Activated CD4-positive, alpha-beta T cell treated with anti-CD3 and anti-CD28 coated beads for 4 hours (primary cell): ENCODE results near the gene EIPR1.
A peak's percentile ranks its signal among the peaks of the same experiment; 100 is the strongest.

ENCODE experiments used
- DNase-seq, 2 donors: peaks; one replicate each; pipeline ENCODE4 v3.0.0-alpha.2; 2020

EIPR1 gene

GRCh38 chr2:3242747-3243369, 134.8 kb downstream of the EIPR1 start:
- peak; percentile 29 to 43 for DNase-seq

GRCh38 chr2:3241971-3242746, 135.5 kb downstream of the EIPR1 start:
- no peak for DNase-seq

DNA sequence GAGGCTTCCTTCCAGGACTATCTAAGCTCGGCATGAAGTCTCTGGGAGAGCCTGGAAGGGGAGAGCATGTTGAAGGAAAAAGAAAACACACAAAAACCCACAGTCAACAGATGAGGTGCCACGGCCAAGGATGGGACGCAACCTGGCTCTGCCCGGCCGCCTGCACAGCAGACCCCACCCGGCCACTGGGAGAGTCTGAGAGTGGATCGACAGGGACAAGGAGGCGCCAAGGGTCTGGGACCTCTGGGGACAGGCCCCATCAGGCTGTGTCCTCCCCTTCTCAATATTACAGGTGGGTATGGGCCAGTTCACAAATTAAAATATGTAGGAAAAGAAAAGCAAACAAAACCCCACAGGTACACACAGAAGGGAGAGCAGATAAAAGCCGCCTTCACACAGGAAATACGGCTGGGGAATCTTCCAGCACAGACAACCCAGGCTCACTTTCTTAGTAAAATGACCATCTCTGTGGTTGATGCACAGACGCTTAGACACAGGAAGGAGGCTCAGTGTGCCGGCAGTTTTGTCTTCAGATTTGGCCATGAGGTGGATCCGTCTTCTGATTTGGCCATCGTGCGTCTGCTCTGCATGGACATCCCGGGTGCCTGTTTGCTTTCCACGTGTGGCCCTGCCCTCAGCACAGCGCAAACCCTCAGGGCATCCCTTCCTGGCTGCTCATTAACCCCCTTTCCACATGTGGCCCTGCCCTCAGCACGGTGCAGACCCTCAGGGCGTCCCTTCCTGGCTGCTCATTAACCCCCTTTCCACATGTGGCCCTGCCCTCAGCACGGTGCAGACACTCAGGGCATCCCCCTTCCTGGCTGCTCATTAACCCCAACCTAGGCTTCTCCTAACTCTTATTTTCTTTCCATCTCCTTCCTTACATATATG, 138.4 kb downstream of the EIPR1 start:
- no peak for DNase-seq

DNA sequence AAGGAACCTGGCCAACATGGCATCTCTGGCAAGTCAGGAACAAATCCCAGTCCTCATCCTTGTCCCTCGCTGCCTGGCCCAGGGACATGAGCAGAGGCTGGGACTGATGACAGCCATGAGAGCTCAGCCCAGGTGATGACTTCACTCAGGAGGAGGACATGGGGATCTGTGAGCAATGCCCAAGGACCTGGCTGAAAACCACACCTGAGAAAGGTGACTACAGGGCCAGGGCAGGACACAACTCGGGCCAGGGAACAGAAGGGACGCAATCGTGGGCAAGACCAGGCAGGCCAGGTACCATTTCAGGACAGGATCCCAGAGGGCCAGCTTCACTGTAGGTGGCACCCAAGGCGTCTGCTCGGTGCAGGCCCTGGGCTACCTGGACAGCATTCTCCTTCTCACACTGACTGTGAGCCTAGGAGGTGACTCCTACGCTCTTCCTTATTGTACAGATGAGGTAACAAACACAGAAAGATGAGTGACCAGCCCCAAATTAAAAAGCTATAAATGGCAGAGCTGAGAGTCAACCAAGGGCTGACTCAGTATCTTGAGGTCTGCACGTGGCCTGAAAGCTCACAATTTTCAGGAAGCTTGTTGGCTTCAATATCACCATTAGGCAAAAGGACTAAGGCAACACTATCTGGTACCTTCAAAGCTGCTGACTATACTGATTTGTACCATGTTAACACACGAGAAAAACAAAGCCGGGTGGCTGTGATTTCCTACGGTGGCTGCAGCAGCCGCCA, 141.1 kb downstream of the EIPR1 start:
- DNase-seq: no peak

DNA sequence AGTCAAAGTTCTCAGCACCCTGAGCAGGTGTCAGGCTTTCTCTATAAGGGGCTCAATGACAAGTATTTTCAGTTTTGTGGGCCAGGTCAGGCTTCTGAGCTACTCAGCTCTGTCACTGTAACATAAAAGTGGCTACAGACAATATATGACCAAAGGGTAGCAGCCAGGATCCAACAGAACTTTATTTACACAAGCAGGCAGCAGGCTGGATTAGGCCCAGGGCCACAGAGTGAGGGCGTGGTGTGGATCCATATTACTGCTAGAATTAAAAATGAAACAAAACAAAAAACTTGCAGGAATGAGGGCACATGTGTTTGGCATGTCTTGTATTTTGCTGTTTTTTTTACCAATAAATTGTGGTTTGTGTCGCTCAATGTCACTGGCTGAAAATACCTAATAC, 143.7 kb downstream of the EIPR1 start:
- no peak for DNase-seq

DNA sequence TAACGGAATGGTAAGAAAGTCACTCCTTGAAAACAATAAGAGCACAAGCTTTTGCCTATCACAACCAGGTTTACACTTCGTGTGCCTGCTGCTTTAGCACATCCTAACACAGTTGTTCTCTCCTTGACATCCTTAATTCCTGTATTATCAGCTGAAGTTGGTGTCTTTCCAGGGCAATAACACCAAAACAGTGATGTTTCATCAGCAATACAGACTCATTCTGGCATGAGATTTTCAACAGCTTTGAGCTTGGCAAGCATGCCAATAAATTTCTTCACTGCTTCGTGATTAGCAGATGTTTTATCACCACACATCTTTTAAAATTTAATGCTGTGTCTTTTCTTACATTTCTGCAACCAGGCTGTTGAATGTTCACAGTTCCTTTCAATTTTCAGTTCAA, 148.4 kb downstream of the EIPR1 start:
- DNase-seq: no peak

GRCh38 chr2:3224681-3225080, 152.9 kb downstream of the EIPR1 start:
- DNase-seq: no peak

DNA sequence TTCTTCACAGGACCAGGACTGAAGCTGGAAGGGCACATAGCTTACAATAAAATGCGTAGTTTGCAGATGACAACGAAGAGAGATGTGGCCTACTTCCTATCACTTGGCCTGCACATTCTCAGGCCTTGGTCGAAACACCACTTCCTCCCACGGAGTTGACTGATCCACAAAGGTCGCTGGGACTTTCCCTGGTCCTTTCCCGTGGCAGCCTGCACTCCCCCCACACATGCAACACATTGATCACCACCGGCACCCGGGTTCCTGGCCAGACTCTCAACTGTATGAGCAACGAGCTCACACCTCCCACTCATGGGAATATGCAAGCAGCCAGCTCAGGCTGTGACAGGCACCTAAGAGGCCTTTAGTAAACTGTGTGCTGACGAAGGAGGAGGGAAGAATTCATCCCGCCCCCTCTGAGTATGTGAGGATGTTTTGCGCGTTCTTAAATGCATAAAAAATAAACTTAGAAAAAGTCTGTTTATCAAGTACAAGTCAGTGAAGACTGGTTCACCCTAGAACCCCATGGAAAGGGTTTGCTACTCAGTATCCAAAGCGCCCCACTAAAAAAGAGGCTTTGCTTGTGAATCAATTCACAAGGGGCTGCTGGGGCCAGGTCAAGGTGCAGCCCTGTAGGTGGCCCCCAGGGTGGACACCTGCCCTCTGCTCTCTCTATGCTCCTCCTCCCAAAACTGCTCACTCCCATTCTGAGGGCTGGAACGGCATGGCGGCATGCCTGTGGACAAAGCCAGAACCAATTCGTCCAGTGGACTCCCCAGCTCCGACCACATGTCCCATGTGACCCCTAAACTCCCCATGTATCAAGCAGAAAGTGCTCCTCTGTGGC, 154.3 kb downstream of the EIPR1 start:
- peak; percentile 75 to 82 for DNase-seq

GRCh38 chr2:3222636-3223035, 155.0 kb downstream of the EIPR1 start:
- peak; percentile 41 to 44 for DNase-seq

DNA sequence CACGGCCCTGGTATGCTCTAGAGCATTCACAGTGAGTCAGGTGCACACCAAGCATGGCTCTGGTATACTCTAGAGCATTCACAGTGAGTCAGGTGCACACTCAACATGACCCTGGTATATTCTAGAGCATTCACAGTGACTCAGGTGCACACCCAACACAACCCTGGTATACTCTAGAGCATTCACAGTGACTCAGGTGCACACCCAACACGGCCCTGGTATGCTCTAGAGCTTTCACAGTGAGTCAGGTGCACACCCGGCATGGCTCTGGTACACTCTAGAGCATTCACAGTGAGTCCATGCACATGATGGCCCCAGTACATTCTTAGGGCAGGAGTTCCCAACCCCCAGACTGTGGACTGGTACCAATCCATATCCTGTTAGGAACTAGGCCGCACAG, 158.1 kb downstream of the EIPR1 start:
- no peak for DNase-seq

DNA sequence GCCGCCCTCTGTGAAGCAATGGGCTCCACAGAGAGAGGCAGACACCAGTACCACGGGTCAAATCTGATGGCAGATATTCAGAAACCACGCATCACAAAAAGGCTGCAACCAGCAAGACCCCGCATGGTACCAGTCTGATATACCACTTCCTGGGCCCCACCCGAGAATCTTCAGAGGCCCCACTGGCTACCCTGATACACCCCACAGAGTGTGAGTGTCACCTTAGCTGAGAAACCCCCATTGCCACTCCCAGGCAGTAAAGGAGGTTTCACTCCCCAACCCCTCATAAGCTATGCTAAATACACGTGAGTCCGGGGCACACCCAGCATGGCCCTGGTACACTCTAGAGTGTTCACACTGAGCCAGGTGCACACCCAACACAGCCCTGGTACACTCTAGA, 160.0 kb downstream of the EIPR1 start:
- no peak for DNase-seq

DNA sequence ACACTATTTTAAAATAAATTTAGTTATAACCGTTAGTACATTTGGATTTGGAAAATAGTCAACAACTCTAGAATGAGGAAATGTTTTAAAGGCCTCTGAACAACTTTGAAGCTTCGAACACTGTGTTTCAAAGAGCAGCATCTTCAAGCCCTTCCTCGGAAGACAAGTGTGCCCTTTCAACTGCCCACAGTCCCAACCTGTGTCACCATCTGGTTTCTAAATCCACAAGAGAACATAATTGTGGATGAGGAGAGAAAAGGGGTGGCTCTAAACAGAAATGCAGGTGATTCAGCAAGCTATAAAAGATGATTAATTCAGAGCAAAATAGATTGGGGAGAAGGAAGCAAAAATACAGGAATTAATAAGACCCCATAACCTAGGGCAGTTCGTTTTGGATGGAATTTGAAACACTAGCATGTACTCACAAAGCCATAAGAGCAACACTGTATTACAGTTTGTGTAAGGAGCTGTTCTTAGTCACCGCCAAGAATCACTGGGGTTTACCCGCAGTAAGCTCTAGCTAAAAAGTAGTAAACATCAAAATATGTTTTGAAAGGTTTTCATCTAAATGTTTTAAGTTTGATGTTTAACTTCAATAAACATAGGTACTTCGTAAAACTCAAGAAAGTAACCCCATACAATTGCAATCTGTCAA, 160.7 kb downstream of the EIPR1 start:
- no peak for DNase-seq

DNA sequence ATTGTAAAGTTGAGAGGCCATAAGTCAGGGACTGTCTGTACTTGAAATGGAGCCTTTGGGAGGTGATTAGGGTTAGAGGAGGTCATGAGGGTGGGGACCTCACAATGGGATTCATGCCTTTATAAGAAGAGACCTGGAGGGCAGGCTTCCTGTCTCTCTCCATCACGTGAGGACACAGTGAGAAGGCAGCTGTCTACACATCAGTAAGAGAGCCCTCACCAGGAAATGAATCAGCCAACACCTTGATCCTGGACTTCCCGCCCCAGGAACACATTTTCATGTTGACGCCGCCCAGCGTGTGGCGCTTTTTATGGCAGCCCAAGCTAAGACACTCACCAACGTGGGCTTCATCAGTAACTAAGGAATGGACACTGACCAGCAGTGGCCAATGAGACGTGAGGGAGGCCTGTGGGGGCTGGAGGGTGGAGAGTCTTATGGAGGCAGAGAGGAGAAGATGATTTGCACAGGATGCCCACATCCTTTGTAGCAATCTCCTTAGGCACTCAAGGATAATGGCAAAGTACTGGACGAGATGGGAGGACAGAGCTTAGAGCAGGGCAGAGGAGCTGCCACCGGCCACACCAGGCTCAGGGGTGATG, 162.7 kb downstream of the EIPR1 start:
- DNase-seq: no peak

- DNase-seq: no peak
Observed at GRCh38 chr2:3214065-3214464, 163.6 kb downstream of the EIPR1 start.

DNA sequence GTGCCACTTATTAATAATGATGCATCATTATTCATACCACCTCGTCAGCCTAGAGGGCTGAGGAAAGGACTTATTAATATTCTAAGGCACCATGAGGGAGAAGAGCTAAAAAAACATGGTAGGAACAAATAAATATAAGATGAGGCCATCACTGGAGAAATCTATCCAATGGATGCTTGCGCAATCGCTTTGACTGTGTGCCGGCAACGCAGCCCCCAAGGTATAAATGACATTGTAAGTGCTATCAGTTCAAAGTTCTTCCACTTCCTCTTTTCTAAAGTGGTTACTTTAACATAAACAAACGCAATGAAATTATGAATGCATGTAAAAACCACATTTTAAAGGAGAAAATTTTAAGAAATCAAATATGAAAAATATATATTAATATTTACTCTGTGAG, 164.6 kb downstream of the EIPR1 start:
- no peak for DNase-seq

DNA sequence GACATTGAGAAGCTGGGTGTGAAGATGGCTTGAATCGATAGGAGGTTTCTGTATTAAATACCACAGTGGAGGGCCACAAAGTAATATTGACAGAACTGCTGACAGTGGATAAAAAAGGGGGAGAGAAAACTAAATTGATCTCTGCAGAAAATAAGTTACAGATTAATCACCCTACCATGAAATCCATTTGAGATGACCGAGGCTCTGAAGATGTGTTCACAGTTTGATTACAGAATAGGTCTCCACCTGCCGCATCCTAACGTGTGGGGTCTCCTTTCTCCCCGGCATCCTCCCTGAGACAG, 165.6 kb downstream of the EIPR1 start:
- DNase-seq: no peak

DNA sequence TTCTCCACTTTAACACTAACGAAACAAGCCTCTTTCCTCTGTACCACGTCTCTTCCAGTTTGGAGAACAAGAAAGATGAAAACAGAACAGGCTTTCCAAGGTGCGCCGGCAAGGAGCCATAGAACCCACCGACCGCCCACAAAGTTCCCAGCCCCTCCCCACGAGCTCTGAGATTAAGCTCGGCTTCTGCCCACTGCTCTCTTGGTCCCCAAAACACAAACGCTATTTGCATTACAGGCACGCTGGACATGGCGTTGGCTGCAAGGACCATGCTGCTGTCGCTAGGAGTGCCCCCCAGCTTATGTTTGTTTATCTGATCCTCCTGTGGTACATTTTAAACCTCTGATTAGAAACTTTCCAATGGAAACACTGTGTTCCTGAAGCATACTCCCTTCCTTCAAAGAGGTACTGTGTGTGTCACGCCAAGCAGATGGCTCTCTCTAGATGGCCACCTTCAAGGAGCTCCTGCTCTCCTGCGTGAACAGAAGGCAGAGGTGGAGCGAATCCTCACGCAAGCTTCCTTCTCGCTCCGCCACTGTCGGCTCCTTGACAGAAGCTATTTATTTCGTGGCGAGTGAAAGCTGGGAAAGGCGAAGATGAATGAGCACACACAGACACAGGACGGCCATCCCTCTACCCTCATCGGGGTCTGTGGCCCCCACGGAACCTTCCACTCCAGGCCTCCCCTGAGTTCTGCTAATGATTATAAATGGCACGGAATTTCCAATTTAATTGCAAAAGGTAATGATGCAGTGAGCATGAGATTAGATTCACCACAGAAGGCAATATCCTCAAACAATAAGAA, 166.2 kb downstream of the EIPR1 start:
- no peak for DNase-seq

GRCh38 chr2:3210257-3210656, 167.4 kb downstream of the EIPR1 start:
- DNase-seq: no peak

DNA sequence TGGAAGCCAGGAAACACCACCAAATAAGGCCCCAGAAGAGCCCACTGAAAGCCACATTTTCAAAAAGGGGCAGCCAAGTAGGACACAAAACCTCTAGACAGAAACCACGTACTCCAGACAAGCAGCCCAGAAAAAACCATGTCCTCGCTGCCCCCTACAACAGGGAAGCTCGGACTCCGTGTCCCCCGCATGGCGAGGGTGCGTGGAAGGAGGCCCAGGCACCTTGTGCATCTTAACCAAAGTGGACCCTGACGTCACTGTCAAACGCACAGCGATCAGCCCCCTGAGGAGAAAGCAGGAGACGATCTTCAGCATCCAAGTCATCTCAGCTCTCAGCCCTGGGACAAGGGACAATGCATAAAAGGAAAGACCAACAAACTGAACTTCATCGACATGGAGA, 168.4 kb downstream of the EIPR1 start:
- DNase-seq: no peak

DNA sequence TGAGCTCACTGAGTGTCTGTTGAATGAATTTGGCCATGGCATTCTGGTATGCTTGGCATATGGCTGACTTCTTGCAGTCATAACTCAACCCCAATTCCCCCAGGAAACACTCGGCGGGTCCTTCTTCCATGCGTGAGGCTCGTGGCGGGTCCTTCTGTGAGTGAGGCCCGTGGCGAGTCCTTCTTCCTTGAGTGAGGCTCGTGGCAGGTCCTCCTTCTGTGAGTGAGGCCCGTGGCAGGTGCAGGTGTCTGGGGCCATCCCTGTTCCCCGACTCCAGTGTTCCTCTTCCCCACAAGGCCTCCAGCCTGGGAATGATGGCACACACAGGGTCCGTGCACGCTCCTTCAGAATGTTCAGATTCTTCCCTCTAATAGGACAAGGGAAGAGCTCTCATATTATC, 169.0 kb downstream of the EIPR1 start:
- no peak for DNase-seq
